OCI-LY7 (cell line): ENCODE measurements around the gene DMKN.

ENCODE experiments used
- CTCF ChIP-seq: fragments of 200-600 bp; sonication (generic); conservative IDR thresholded peaks from 2 replicates; pipeline ENCODE4 v1.5.1; 2014; ENCODE audit warnings: mild to moderate bottlenecking, antibody characterized with exemption, low read length, moderate library complexity, mixed read lengths
- EZH2phosphoT487 ChIP-seq: fragments of 200-600 bp; sonication (generic); IDR thresholded peaks from 2 replicates; pipeline ENCODE4 v1.6.1; 2018; ENCODE audit warnings: low read depth, borderline replicate concordance, mild to moderate bottlenecking, mixed run types, antibody characterized with exemption, low read length, moderate library complexity, mixed read lengths

GRCh38 chr19:35500611-35501010 lies 12.8 kb downstream of the DMKN start:
- no peak for TF ChIP-seq CTCF
- TF ChIP-seq EZH2phosphoT487: no peak
